Measurements from ENCODE around the gene TTLL9.

The TTLL9 gene

DNA sequence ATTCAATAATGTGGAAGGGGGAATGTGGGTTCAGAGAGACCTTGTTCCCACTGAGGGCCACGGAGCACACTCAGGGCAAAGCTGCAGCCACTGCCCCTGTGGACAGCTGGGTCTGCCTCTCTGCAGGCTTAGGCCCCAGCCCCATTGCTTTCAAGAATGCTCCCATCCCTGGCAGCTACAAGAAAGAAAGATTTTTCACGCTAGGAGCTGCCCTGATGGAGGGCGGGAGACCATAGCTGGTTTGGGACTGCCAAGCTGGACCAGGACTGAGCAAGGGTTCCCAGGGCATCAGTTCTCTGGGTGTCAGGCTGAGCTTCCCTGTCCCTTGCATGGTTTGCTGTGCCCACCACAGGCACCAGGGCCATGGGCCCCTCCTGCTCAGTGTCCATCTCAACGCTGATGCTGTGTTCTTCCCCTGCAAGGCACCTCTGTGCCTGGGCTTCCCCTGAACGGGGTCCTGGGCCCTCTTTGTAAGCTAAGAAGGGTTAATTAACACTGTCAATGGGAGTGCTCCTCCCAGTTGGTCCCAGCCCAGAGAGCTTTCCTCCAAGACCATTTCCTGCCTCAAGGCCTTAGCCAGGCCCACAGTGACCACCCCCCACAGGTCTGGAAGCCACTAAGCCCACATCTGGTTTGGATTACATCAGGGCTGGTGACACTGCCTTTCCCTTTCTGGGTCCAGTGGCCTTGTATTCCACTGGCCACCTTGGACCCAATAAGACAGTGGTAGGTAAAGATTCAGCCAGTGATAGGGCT lies 33.4 kb upstream of the TTLL9 start:
- no peak for DNase-seq (ENCODE audit: low spot score)

DNA sequence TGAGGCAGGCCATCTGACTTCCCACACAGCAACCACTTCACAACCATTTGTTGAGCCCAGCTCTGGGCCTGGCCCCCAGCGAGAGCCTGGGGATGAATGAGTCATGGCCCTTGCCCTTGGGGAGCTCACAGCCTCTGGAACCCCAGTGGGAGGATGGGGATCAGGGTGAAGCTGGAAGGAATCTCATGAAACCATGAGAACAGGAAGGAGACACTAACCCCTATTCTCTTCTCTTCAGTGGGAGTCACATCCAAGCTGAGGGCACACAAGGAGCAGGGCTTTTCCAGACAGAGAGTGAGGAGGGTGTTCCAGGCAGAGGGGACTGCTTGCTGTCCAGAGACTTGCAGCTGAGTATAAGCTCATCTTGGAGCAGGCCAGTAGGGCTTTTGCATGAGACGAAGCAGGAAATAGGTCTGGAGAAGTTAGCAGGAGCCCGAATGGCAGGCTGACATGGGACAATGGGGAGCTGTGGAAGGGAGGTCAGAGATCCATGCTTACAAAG lies 32.5 kb upstream of the TTLL9 start:
- DNase-seq (ENCODE audit: low spot score), result no peak

DNA sequence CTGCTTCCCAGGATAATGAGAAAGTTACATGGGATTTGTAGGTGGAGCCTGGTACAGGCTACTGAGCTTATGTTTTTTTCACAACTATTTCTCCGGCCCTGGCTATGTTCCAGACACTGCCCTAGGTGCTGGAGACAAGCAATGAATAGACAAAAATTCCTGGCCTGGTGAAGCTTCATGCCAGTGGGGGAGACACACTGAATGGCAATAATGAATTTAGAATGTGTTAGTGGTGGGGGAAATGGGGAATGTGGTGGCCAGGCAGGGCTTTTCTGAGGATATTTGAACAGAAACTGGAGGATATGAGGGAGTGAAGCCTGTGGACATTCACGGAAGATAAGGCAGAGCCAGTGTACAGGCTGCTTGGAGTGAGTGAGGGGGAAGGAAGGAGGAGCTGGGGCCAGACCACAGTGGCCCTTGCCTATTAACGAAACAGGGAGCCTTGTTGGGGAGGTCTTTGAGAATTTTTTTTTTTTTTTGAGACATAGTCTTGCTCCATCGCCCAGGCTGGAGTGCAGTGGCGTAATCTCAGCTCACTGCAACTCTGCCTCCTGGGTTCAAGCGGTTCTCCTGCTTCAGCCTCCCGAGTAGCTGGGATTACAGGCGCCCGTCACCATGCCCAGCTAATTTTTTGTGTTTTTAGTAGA lies 31.7 kb upstream of the TTLL9 start:
- no peak for DNase-seq (ENCODE audit: low spot score)

DNA sequence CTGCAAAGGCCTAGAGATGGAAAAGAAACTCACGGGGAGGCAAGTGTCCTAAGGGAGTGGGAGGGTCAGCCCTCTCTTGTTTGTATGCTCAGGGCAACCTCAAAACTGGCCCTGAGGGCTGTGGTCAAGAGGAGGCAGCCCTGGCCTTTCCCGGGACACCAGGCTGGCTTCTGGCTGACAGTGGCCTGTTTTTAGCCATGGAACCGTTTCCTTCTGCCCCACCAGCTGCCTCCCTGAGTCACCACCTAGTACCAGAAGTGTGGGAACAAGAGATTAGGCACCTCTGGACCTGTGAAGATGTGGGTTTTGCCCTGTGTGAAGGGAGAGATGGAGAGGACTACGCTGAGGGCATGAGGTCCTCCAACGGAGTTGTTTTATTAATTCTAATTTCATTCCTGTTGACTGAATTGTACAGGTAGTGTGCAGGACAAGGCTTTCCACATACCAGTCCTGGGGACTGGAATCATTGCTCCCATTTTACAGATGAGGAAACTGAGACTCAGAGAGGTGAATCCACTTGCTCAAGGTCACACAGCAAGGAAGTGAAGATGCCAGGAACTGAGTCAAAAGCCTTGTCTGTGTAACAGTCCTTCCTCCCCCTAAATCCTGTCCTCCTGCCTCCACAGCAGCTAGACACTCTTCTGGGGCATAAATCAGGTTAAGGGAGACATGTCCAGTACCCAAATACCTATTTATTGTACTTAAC lies 30.5 kb upstream of the TTLL9 start:
- no peak for DNase-seq (ENCODE audit: low spot score)

DNA sequence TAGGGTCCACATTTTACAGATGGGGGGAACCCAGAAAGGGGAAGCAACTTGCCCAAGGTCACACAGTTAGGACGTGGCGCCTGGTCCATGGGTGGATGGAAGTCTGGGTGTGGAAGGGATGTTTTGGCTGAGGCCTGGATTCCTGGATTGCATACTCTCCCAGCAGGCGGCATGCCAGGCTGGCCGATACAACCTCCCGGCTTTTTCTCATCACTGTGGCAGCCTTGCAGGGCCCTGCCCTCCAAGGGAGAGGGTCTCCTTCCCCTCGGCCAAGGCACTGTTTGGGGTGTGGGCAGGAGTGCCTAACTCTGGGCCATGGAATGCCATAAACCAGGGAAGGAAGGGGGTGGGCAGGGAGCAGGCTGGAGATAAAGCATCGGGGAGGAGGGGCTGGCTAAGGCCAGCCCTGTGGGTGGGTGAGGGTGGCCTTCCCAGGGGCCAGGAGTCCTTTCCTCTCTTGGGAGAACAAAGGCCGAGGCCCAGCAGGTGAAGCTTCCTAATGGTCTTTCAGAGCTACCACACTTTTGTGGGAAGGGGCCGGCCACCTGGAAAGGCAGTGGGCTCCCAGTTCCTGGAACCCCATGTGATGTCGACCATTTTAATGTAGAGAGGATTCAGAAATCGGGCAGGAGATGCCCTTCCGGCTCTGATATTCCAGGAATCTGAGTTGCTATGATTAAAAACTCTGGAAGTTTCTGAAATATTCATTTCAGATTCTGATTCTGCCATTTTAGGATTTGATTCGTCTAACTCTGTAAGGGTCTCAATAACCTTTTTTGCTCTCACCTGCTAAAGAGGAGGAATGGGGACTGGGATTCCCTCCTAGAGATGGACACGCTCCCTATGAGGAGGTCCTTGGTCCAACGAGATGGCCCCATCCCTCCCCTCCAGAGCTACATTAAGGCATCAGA lies 29.3 kb upstream of the TTLL9 start:
- no peak for DNase-seq (ENCODE audit: low spot score)

DNA sequence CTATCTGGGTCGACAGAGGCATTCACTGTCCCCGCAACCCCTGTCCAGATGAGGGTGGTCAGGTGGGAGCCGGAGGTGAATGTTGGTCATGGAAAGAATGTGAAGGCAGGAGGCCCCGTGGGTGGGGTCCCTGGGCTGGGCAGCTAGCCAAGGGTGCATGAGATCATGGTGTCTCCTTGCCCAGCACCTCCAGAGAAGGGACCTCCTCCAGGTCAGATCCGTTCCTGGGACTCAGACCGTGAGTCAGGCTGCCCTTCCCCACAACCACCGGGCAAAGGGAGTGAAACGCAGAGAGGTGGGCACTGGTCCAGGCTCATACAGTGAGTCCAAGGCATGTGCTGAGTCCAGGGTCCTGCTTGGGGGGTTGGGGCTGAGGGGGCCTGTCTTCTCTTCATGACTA lies 28.5 kb upstream of the TTLL9 start:
- DNase-seq (ENCODE audit: low spot score), result no peak

DNA sequence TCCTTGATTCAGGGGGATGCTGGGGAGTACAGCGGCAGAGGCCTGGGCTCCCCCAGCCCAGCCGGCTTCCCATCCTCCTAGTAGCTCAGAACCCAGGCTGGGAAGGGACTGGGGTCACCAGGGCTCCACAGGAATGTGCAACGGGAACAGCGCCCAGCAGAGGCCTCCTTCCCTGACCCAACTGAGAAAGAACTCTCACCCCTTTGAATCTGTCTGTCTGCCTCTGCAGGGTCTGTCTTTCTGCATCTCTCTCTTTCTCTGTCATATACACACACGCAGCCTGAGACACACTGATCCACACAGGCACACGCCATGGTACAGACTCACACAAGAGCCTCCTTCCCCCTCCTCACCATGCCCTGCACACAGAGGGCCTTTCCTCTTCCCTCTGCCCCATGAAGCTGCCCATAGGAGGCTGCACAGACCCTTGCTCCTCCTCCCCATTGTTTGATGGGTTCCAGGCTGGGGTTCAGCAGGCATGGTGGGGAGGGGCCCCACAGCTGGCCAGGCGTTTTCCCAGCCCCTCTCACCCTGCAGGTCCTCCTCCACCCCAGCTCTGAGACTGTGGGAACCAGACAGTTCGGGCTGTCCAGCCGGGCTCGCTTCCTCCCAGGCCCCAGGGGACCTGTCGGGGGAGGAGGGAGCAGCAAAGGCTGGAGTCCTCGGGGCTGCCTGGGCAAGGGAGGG lies 27.8 kb upstream of the TTLL9 start:
- no peak for DNase-seq (ENCODE audit: low spot score)

DNA sequence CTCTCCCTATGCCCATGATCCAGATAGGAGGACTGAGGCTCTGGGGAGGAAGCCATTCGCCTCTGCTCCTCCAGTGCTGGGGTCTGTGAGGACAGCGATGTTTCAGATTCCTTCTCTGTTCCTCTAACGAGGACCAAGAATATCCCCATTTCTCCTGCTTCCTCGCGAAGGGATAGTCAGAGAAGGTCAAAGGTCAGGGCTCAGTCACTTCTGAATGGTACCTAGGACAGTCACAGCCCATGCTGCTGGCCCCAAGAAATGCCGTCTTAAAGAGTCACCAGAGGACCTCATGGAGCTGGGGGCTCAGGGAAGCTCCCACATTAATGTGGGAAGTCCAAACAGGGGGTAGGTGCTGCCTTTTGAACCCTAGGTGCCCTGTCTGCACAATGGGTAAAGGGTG lies 27.1 kb upstream of the TTLL9 start:
- DNase-seq (ENCODE audit: low spot score), result no peak

DNA sequence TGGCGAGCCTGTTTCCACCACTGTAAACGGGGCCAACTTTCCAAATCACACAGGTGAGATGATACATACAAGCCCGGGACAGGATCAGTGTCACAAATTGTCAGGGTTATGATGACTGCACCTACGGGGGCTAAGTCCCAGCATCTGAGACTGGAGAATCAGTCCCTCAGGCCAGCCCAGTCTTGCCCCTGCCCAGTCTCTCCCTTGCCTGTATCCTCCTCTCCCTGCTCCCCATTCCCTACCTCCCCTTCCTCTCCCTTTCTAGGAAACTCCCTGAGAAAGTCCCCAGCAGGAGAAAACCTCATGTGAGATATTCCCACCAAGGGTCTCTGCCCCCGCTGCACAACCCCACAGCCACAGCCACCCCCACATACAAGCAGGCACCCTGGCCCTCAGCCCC lies 26.6 kb upstream of the TTLL9 start:
- DNase-seq (ENCODE audit: low spot score), result no peak

DNA sequence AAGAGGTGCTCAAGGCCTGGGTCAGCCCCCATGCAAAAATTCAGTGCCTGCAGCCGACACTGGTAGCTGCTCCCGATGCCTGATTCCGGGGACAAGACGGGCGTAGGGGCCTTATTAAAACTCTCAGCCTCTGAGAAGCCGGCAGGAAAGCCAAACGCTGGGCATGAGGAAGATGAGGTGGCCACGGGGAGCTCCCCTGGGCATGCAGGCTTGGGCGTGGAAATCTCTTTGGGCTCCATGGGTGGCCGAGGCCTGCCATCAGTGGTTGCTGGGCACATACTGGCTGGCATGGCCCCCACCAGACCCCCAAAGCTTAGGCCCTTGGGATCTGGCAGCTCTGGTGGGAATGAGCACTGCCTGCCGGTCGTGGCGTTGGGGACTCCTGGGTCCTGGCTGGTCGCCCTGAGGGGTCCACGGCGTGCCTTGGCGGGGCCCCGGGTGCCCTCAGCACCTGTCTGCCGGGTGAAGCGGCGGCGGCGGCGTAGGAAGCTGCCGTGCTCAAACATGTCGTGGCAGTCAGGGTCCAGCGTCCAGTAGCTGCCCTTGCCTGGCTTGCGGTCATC lies 25.6 kb upstream of the TTLL9 start:
- DNase-seq (ENCODE audit: low spot score), result no peak

DNA sequence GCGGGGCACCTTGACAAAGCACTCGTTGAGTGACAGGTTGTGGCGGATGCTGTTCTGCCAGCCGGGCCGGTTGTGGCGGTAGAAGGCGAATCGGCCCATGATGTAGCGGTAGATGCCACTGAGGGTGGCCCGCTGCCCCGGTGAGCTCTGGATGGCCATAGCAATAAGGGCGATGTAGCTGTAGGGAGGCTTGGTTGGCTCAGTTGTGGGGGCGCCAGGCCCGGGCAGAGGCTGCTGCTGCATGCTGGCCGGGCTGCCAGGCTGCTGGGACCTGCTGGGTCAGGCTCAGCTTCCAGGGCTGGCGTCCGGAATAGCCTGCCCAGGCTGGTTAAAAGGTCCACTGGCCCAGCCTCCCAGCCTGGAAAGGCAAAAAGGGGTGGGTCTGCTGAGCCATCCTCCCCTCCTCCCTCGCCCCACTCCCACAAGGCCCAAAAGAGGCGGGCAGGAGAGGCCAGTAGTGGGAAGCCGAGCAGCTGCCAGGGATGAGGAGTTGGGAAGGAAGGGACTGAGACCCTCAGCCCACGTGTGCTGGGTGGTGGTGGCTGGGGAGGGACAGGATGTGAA lies 25.1 kb upstream of the TTLL9 start, which contains the start of gene FOXS1:
Gene FOXS1, minus strand, starts transcription at position 305 of the 564 bp plus-strand sequence. Its CDS starts 62 bp downstream, at position 243.
- DNase-seq (ENCODE audit: low spot score), result no peak

DNA sequence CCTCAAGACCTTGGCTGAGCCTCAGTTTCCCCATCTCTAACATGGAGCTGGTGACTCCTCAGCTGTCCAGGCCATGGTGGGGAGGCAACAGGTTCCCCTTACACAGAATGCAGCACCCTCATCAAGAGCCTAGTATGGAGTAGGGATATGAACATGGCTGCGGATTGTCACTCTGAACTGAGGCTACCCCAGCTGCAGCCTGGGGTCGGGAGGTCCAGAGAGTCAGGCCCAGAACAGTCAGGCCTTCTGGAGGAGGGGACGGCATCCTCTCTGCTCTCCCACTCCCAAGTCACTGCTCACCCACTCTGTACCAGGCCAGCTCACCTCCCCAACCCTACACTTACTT lies 23.7 kb upstream of the TTLL9 start:
- no peak for DNase-seq (ENCODE audit: low spot score)

DNA sequence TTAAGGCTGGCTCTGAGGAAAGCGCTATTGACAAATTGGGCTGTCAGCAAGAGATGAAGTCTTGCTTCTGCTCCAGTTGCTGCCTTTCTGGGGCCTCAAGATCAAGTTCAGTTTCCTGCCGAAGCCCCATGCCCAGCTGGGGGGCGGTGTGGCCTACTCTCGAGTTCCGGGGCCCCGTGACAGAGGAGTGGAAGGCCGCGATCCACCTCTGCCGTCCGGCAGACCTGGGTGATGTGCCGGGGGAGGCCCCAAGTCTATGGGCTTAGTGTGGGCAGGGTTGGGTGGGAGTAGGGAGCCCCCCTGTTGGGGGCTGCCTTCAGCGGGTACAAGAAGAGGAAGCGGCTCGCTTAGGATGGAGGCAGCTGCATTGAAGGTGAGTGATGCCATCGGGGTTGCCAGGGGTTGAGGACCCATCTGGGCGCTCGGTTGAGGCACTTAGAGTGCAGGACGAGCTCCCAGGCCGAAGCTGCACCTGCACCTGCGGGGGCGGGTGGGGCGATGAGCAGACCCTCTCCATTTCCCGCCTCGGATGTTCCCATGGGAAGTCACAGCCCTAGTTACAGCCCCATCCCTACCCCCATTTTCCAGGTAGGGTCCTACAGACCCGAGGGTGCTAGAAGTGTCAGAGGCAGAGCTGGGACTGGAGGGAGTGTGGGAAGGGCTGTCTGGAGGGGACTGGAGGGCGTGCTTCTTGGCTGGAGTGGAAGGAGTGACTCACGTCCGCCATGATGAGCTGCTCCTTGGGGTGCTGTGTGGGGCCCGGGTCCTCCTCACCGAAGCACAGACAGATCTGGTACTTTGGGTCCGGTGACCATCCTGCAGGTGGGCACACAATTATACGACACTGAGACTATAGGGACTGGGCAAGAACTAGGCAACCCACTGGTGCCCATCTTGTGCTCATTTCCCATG lies 22.1 kb upstream of the TTLL9 start:
- no peak for DNase-seq (ENCODE audit: low spot score)

DNA sequence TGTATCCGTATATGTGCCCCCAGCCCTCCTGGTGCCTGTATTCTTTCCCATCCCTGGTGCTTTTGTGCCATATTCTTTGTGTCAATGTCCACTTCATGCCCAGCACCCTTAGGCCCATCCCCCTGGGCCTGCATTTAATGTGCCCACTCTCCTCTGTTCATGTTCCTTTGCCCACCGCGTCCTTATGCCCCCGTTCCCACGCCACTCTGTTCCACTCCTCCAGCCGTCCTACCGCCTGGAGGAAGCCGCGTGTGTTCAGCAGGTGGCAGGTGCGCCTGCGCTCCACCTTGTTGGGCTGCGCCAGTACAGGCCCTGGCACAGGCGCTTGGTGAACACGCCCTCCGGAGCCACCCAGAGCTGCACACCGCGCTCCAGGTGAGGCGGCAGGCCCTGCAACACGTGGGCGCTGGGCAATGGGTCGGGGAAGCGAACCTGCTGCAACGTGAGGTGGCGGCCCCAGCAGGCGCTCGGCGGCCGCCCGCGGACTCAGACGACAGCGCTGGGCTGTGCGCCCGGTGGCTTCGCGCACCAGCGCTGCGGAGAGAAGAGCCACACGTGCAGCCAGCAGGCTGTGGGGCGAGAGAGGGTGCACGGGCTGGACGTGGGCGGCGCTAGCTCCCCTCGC lies 21.0 kb upstream of the TTLL9 start:
- no peak for DNase-seq (ENCODE audit: low spot score)

DNA sequence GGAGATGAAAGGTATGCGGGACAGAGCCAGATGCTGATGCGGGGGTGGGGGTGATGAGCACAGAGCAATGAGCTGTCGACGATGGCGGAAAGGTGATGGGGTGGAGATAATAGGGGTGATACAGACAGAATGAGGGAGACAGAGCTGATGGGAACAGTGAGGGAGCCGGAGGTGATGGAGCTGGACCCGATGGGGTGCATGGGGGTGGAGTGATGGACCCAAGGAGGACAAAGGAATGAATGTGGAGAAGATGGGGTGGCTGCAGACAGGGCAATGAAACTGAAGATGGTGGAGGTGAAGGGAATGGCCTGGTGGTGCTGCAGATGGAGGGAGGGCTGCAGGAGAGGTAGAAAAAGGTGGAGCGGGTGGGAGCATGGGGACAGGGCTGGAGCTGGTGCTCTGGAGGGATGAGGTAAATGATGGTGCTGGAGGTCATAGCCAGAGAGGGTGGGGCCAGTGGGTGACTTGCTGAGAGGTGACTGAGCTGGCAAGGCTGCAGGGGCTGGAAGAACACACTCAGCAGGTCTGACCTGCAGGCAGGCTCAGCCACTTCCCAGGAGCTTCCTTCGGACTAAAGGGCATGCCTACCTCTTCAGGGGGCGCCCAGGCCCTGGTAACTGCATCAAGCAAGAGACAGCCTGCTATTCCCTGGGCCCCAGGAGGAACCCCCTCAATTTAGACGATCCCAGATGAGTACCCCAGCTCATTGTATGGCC lies 19.0 kb upstream of the TTLL9 start:
- no peak for DNase-seq (ENCODE audit: low spot score)

DNA sequence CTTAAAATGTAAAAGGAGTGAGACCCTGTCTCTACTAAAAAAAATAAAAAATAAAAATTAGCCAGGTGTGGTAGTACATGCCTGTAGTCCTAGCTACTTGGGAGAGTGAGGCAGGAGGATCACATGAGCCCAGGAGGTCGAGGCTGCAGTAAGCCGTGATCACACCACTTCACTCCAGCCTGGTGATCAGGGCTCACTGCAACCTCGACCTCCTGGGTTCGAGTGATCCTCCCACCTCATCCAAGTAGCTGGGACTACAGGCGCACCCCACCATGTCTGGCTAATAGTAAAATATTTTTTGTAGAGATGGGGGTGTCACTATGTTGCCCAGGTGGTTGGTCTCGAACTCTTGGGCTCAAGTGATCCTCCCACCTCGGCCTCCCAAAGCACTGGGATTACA lies 17.0 kb upstream of the TTLL9 start:
- no peak for DNase-seq (ENCODE audit: low spot score)

DNA sequence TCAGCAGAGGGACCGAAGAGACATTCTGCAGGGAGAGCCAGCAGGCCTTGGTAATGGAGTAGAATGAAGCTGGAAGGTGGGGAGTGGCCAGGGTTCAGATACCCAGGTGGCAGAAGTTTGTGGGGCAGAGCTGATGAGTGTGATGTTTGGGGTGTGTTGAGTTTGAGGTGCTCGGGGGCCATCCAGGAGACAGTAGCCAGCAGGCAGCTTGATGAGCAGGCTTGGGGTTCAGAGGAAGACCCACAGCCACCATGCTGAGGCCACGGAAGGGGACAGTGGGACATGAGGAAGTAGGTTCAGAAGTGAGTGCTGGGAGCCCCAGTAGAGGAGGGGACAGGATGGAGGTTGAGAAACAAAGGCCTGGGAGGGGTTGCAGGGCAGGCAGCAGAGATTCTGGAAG lies 13.9 kb upstream of the TTLL9 start:
- DNase-seq (ENCODE audit: low spot score), result no peak

Measured in HuH-7.5 (cell line).